IgD-negative memory B cell (primary cell): Measurements from ENCODE around the gene TMEM163. TPM values are rescaled to one million over a fixed set of nuclear protein-coding genes. Genes with fewer than 3 reads are reported as not detected.
"Not testable (repeated sequence)": the region's sequence is repeated elsewhere in the genome, so short reads cannot be mapped to it uniquely, and the experiment has no call there.

Experiments
- H3K27ac Mint-ChIP-seq, 3 donors: one replicate each; pipeline ENCODE4 v1.8.0; 2020 to 2022; ENCODE audit warnings: mild to moderate bottlenecking in 3 of 3, mixed read lengths in 3 of 3, moderate library complexity in 1 of 3
- H3K27me3 Mint-ChIP-seq: one replicate; pipeline ENCODE4 v1.8.0; 2021; ENCODE audit warnings: mixed read lengths
- H3K36me3 Mint-ChIP-seq: one replicate; pipeline ENCODE4 v1.8.0; 2020; ENCODE audit warnings: mild to moderate bottlenecking, mixed read lengths
- H3K4me1 Mint-ChIP-seq, 3 donors: one replicate each; pipeline ENCODE4 v1.8.0; 2020 to 2022; ENCODE audit warnings: mixed read lengths in 3 of 3, mild to moderate bottlenecking in 1 of 3
- H3K4me3 Mint-ChIP-seq, 4 donors: one replicate each; pipeline ENCODE4 v1.8.0; 2020 to 2022; ENCODE audit warnings: mild to moderate bottlenecking in 4 of 4, mixed read lengths in 4 of 4, moderate library complexity in 3 of 4
- H3K9me3 Mint-ChIP-seq, 3 donors: one replicate each; pipeline ENCODE4 v1.8.0; 2020 to 2021; ENCODE audit warnings: mixed read lengths in 3 of 3, mild to moderate bottlenecking in 1 of 3
- polyA plus RNA-seq: library from polyadenylated mRNA; unstranded; fragments of 300-500 nt; fragmentation: Illumina TruSeq; gene quantifications from one replicate; pipeline ENCODE4 v1.2.3, GENCODE V29; 2021

Gene TMEM163
- polyA plus RNA-seq, 1 donor from 2014 or later, result 1.2 TPM

- Mint-ChIP-seq H3K4me1 (peaks cover 45 to 58% (median 57%) of the 10 kb centered on the region in 3 donors), H3K4me3 (peak overlapping the region; percentile 57 to 91 (median 78)), H3K27ac (peak overlapping the region; percentile 93 to 98 (median 96)), H3K9me3 (peaks cover 0 to under 1% (median 0%) of the 10 kb centered on the region in 3 donors), H3K27me3 (peaks cover 3% of the 10 kb centered on the region), H3K36me3 (no peaks in the 10 kb centered on the region)
These were observed 18.9 kb upstream of the TMEM163 start for GRCh38 chr2:134737671-134738070.

GRCh38 chr2:134736167-134736880, 17.5 kb upstream of the TMEM163 start:
- Mint-ChIP-seq H3K36me3 (no peaks in the 10 kb centered on the region), H3K27me3 (peaks cover 3% of the 10 kb centered on the region), H3K9me3 (peaks cover 0 to 3% (median 0%) of the 10 kb centered on the region in 3 donors), H3K27ac (peak overlapping the region; percentile 93 to 98 (median 96)), H3K4me3 (peak overlapping the region in 3 of 4 donors; percentile 67 to 91 (median 88)), H3K4me1 (peaks cover 45 to 57% (median 57%) of the 10 kb centered on the region in 3 donors)

GRCh38 chr2:134728163-134728562, 9.4 kb upstream of the TMEM163 start:
- Mint-ChIP-seq H3K4me1 (peaks cover 0 to 2% (median 0%) of the 10 kb centered on the region in 3 donors), H3K27me3 (no peaks in the 10 kb centered on the region), H3K27ac (no peak overlapping the region), H3K4me3 (no peak overlapping the region), H3K36me3 (peaks cover 2% of the 10 kb centered on the region), H3K9me3 (peaks cover 0 to 3% (median 0%) of the 10 kb centered on the region in 3 donors)

GRCh38 chr2:134727385-134727784, 8.6 kb upstream of the TMEM163 start:
- H3K36me3 Mint-ChIP-seq, result peaks cover 2% of the 10 kb centered on the region
- H3K9me3 Mint-ChIP-seq, result peaks cover 0 to under 1% (median 0%) of the 10 kb centered on the region in 3 donors
- peaks cover 2 to 3% (median 2%) of the 10 kb centered on the region in 3 donors for H3K4me1 Mint-ChIP-seq
- no peak overlapping the region for H3K27ac Mint-ChIP-seq
- no peaks in the 10 kb centered on the region for H3K27me3 Mint-ChIP-seq
- H3K4me3 Mint-ChIP-seq, result no peak overlapping the region

- Mint-ChIP-seq H3K27me3 (no peaks in the 10 kb centered on the region), H3K36me3 (peaks cover 2% of the 10 kb centered on the region), H3K9me3 (no peaks in the 10 kb centered on the region), H3K27ac (no peak overlapping the region), H3K4me3 (no peak overlapping the region), H3K4me1 (peaks cover 3 to 7% (median 6%) of the 10 kb centered on the region in 3 donors)
These were observed 7.8 kb upstream of the TMEM163 start for GRCh38 chr2:134726645-134727044.

- H3K27me3 Mint-ChIP-seq, result no peaks in the 10 kb centered on the region
- H3K4me1 Mint-ChIP-seq, result peaks cover 6 to 7% (median 6%) of the 10 kb centered on the region in 3 donors
- H3K27ac Mint-ChIP-seq, result no peak overlapping the region
- no peak overlapping the region for H3K4me3 Mint-ChIP-seq
- H3K9me3 Mint-ChIP-seq, result no peaks in the 10 kb centered on the region
- H3K36me3 Mint-ChIP-seq, result peaks cover 2% of the 10 kb centered on the region
These were observed 7.1 kb upstream of the TMEM163 start for GRCh38 chr2:134725876-134726275.

- Mint-ChIP-seq H3K36me3 (peaks cover 2% of the 10 kb centered on the region), H3K4me3 (no peak overlapping the region), H3K9me3 (no peaks in the 10 kb centered on the region), H3K27ac (no peak overlapping the region), H3K27me3 (peaks cover 12% of the 10 kb centered on the region), H3K4me1 (peaks cover 6 to 18% (median 11%) of the 10 kb centered on the region in 3 donors)
These were observed 5.5 kb upstream of the TMEM163 start for GRCh38 chr2:134724341-134724740.

- H3K9me3 Mint-ChIP-seq, H3K27ac Mint-ChIP-seq, H3K4me3 Mint-ChIP-seq, H3K36me3 Mint-ChIP-seq: not testable (repeated sequence)
- peaks cover 6 to 18% (median 11%) of the 10 kb centered on the region in 3 donors for H3K4me1 Mint-ChIP-seq
- H3K27me3 Mint-ChIP-seq, result peaks cover 12% of the 10 kb centered on the region
These were observed 4.9 kb upstream of the TMEM163 start for GRCh38 chr2:134723742-134724141.

GRCh38 chr2:134722728-134723127, 3.9 kb upstream of the TMEM163 start:
- Mint-ChIP-seq H3K4me3 (no peak overlapping the region), H3K27me3 (peaks cover 12% of the 10 kb centered on the region), H3K9me3 (no peaks in the 10 kb centered on the region), H3K36me3 (peaks cover 2% of the 10 kb centered on the region), H3K4me1 (peaks cover 6 to 19% (median 11%) of the 10 kb centered on the region in 3 donors), H3K27ac (no peak overlapping the region)

- peak overlapping the region in 1 of 4 donors; percentile 75 for H3K4me3 Mint-ChIP-seq
- H3K27me3 Mint-ChIP-seq, result peaks cover 12% of the 10 kb centered on the region
- H3K9me3 Mint-ChIP-seq, result no peaks in the 10 kb centered on the region
- H3K36me3 Mint-ChIP-seq, result no peaks in the 10 kb centered on the region
- H3K4me1 Mint-ChIP-seq, result peaks cover 10 to 30% (median 22%) of the 10 kb centered on the region in 3 donors
- peak overlapping the region in 1 of 3 donors; percentile 68 for H3K27ac Mint-ChIP-seq
These were observed 2.8 kb upstream of the TMEM163 start for GRCh38 chr2:134721596-134721995.

GRCh38 chr2:134718023-134718816, 580 bp downstream of the TMEM163 start:
- Mint-ChIP-seq H3K27me3 (peaks cover 12% of the 10 kb centered on the region), H3K9me3 (no peaks in the 10 kb centered on the region), H3K36me3 (no peaks in the 10 kb centered on the region), H3K4me3 (peak overlapping the region; percentile 82 to 90 (median 88)), H3K27ac (peak overlapping the region in 1 of 3 donors; percentile 58), H3K4me1 (peaks cover 18 to 53% (median 39%) of the 10 kb centered on the region in 3 donors)

GRCh38 chr2:134717286-134718022, 1.3 kb downstream of the TMEM163 start:
- Mint-ChIP-seq H3K27me3 (peaks cover 12% of the 10 kb centered on the region), H3K4me3 (peak overlapping the region; percentile 82 to 90 (median 88)), H3K9me3 (no peaks in the 10 kb centered on the region), H3K27ac (peak overlapping the region in 2 of 3 donors; percentile 58 to 71), H3K36me3 (no peaks in the 10 kb centered on the region), H3K4me1 (peaks cover 17 to 51% (median 41%) of the 10 kb centered on the region in 3 donors)

- peaks cover 17 to 51% (median 46%) of the 10 kb centered on the region in 3 donors for H3K4me1 Mint-ChIP-seq
- H3K27me3 Mint-ChIP-seq, result peaks cover 12% of the 10 kb centered on the region
- H3K36me3 Mint-ChIP-seq, result no peaks in the 10 kb centered on the region
- peak overlapping the region; percentile 82 to 90 (median 85) for H3K4me3 Mint-ChIP-seq
- H3K27ac Mint-ChIP-seq, result peak overlapping the region in 2 of 3 donors; percentile 8 to 71
- H3K9me3 Mint-ChIP-seq, result no peaks in the 10 kb centered on the region
These were observed 2.0 kb downstream of the TMEM163 start for GRCh38 chr2:134716721-134717243.

GRCh38 chr2:134715932-134716643, 2.7 kb downstream of the TMEM163 start:
- Mint-ChIP-seq H3K4me3 (peak overlapping the region in 3 of 4 donors; percentile 40 to 90 (median 82)), H3K4me1 (peaks cover 19 to 55% (median 49%) of the 10 kb centered on the region in 3 donors), H3K36me3 (no peaks in the 10 kb centered on the region), H3K27ac (peak overlapping the region; percentile 5 to 71 (median 8)), H3K9me3 (no peaks in the 10 kb centered on the region), H3K27me3 (peaks cover 12% of the 10 kb centered on the region)
